Cerebellar cortex (tissue), 1 donor: Measurements from ENCODE around the gene ALLC.
"Not testable (repeated sequence)": the region's sequence is repeated elsewhere in the genome, so short reads cannot be mapped to it uniquely, and the experiment has no call there.

Source experiments
- DNase-seq: peaks from one replicate; pipeline ENCODE4 v3.0.0-alpha.2; 2015; ENCODE audit warnings: low spot score

ALLC gene

DNA sequence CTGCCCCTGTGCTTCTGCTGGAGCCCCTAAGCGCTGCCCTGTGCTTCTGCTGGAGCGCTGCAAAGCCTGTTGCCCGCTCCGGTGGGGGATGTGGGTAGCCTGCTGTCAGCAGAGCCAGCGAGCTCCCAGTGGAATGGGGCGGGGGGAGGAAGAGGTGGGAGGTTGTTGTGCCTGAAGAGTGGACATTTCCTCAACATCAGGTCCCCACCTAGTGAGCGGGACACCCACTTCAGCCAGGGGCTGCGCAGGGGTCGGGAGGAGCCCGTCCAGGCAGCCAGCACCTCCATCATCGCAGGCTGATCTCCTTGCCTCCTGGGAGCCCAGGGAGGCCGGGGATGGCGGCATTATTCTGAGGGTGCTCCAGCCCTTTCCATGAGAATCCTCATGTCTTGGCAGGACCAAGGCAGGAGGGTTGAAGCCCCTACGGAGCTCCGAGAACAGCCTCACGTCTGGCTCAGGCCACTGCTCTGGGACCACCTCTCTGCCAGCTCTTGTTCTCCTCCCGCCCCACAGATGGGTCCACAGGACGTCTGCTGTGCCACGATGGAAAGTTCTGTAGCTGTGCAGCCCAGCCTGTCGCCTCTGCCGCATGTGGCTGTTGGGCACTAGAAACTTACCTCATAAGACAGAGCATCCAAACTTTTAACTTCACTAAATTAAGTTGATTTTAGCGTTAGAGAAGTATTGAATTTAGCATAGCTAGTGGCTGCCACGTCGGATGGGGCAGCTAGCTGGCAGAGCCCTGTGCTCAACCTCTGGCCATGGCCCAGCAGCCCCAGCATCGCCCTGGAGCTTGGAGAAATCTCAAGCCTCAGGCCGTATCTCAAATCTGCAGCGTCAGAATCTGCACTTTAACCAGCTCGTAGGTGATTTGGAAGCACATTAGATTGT, 1.9 kb upstream of the ALLC start:
- DNase-seq: no peak

DNA sequence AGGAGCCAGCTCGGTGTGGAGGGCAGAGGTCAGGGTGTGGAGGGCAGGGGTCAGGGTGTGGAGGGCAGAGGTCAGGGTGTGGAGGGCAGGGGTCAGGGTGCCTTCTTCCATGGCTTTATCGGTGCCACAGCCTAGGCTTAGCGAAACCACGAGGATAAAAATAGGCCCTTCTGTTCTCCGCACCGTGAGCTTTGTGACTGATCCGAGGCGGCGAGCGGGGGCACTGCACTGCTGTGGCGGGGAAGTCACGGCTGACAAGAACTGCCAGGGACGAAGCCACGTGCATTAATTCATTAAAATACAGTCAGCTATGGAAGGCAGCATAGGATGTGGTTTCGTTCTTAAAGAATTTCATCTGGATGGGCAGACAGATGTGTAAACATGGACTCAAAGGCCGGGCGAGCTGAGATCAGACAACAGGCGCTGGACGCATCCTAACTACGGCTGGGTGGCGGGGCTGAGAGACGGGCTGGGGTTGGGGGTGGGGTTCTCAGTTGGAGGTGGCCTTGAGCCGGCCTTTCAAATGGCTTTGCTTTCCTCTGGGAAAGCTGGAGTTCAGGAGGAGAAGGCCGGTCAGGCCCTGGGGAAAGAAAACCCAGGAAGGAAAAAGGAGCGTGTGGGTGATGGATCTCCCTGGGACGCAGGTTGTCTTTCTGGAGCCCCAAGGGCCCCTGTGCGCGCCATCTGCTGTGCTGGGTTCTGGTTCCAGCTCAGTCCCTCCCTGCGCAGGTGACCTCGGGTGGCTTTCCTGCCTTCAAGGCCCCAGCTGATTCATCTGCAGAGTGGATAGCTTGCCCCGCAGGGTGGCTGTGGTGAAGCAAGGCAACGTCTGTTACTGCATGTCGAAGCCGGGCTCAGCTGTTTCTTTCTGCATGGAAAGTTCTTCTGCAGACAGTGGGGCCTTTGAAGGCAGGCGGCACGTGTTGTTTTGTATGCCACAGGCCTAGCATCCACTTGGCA, 958 bp upstream of the ALLC start:
- DNase-seq: peak; percentile 15

DNA sequence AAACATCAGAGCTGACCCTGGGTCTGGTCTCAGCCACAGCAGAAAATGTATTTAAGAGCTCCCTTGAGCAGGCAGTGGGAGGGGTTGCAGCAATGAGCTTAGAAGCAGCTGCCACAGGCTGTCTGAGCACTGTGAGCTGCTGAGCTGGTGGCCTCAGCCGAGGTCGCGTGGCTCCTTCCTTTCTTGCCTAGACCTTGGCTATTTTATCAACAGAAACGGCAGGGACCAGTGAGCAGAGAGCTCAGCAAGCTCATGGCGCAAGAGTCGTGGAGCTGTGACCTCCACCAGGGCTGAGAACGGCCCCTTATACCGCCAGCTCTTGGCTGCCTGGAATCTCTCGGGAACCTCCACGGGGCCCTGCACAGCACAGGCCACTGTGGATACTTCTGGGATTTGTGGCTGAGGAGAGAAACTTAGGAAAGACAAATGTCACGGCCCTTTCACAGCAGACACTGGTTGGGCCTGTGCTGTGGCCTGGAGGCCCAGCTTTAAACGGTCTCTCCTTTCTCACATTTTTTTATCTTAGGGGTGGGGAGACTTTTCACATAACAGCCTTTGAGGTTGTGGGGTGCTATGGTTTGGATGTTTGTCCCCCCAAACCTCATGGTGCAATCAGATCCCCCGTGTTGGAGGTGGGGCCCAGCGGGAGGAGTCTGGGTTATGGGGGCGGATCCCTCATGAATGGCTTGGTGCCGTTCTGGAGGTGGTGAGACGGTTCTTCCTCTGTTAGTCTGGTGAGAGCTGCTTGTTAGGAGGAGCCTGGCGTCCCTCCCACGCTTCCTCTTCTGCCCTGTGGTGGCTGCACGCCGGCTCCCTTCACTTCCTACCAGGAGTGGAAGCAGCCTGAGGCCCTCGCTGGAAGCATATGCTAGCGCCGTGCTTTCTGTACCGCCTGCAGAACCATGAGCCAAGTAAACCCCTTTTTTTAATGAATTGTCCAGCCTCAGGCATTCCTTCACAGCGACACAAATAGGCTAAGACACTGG, 1.7 kb downstream of the ALLC start:
- peak; percentile 22 for DNase-seq

GRCh38 chr2:3660640-3661039, 2.6 kb downstream of the ALLC start:
- not testable (repeated sequence) for DNase-seq

GRCh38 chr2:3661149-3661660, 3.2 kb downstream of the ALLC start:
- DNase-seq: no peak

GRCh38 chr2:3662239-3662638, 4.2 kb downstream of the ALLC start:
- DNase-seq: no peak

DNA sequence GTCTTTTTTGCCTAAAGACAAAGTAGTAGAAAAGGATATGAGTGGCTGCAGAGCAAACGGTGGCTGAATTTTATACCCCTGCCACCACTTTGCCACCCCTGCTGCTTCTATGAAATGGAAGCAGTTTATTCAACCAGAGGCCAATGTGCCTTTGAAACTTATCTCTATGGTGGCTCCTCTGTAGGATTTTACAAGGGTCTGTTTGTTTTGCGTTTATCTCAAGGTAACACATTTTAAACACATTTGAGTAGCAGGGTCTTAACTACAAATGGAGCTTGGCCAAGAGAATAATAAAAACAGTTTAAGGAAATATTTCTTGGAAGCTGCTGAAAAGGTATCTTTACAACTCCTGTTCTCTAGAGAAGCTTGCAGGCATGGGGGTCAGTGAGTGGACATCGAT, 6.1 kb downstream of the ALLC start:
- no peak for DNase-seq

DNA sequence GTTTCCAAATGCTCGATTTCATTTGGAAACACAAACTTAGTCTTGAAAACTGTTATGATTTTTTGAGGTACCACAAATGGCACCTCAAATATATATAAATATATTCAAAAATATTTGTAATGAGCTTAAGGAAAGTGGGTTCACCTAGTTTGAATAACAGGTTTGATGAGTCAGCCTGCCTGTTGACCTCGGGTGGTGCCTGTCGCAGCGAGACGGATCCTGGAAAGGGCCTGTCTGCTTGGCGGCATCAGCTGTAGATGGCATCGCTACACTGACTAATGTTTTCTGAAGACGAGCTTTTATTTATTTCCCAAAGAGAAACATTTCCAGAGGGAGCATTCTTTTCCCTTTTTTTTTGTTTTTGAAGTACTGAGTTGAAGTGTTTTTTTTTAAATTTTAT, 6.9 kb downstream of the ALLC start:
- no peak for DNase-seq

DNA sequence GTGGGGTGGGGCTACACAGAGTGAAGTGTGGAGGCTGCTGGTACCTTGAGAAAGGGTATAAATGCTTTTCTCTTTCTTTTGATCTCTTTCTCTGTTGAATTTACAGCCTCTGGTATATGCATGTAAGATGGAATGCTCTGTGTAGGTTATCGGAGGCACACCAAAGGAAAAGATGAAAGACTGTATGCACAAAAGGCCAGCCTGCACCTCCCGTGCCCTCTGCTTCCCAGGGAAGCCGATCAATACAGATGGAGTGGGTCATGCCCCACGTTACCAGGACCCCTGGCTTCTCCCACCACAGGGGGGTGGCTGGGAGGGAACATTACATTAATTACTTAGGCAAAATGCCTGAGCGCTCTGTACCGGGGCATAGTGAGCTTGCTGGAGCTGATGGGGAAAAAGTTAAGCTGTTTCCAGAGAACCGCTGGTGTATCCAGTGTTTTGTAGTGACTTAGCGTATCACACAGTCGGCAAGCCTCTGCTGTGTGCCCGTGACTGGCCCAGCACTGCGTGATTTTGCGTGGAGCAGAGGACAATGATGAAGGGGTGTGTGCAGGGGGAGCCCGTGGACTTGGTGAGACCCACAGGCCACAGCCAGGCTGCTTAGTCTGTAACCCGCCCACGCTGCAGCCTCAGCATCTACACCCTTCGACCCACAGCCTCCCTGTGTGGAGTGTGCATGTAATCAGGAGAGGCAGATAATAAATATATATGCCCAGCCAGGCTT, 8.0 kb downstream of the ALLC start:
- no peak for DNase-seq

GRCh38 chr2:3666613-3666975, 8.6 kb downstream of the ALLC start:
- no peak for DNase-seq

DNA sequence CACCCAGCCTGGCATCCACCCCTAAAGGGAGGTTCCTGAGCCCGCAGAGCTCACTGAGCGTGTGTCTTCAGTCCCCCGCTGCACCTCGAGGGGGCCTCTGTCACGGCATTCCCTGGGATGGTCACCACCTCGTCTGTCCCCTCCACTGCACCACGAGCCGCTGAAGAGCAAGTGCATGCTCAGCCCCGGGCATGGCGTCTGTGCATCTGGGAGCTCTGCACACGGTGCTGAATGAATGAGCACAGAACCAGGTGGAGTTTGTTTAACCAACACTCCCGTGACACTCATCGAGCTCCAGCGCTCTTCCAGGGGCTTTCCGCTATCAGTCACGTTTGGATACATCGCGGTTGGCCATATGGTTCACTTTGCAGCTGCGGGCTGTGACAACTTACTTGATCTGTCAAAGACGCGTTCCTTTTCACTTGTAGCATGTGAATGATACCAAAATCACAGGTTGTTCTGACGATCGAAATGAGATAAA, 9.2 kb downstream of the ALLC start:
- DNase-seq: no peak

GRCh38 chr2:3669656-3670055, 11.7 kb downstream of the ALLC start:
- DNase-seq: no peak

DNA sequence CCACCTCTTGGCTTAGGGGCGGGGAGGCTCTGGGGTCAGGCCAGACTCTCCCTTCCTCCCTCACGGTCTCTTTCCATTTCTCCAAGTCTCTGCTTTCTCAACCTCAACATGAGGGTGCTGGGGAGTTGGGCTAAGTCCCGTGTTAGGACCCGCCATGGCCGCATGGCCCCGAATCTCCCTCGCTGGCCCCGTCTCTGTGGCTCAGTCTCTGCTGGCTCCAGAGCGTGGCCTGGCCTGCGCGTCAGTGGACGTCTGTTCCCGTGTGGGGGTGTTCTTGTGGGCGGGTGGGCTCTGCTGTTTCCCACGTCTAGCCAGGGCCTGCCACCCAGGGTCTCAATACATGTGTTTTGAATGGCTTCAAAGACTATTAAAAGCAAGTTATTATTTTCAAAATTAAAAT, 12.4 kb downstream of the ALLC start:
- DNase-seq: no peak

DNA sequence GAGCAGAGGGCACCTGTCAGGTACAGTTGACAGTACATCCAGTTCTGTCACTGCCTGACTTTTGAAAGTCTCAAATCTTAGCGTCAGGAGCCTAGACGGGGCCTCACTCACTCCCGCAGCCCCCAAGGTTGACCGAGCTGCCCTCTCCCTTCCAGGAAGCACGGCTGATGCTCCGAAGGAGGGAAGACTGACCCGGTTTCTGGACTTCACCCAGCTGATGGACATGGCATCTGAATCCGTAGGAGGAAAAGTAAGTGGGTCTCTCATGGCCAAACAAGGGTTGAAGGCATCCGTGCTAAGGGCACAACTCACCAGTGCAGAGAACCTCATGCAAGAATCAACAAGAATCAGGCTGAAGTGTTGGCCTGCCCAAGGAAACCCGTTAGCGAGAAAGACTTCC, 12.9 kb downstream of the ALLC start:
- DNase-seq: no peak

DNA sequence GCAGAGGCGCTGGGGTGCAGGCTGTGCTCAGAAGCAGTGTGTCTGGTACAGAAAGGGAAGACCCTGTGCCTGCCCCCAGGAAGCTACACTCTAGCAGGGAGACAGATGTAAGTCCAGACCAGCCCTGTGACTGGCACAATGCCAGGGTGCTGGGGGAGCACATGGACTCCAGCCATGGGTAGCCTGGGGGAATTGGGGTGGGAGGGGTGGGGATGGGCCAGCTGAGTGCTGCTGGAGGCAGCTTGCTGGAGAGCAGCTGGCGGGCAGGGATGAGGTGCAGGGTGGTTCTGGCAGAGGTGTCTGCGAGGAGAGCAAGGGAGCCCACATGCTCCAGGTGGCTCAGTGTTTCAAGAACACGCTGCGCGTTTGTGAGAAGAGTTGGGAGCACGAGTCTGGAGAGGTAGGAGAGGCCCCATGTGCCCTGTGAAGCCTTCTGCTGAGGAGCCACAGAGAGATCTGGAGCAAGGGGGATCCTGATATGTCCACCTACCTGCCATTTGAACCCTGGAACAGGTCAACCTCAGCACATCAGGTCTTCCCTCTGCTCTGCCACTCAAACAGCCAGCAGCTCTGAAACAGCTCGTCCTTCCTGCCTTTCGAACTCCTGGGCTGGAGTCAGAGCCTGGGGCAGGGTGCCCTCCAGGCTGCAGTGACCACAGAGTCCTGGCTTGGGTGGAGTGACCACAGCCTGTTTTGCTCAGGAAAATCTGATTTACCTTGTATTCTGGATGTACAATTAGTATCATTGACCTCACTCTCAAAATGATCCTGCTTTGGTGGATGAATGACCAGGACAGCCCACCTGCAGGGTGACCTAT, 15.1 kb downstream of the ALLC start:
- no peak for DNase-seq

DNA sequence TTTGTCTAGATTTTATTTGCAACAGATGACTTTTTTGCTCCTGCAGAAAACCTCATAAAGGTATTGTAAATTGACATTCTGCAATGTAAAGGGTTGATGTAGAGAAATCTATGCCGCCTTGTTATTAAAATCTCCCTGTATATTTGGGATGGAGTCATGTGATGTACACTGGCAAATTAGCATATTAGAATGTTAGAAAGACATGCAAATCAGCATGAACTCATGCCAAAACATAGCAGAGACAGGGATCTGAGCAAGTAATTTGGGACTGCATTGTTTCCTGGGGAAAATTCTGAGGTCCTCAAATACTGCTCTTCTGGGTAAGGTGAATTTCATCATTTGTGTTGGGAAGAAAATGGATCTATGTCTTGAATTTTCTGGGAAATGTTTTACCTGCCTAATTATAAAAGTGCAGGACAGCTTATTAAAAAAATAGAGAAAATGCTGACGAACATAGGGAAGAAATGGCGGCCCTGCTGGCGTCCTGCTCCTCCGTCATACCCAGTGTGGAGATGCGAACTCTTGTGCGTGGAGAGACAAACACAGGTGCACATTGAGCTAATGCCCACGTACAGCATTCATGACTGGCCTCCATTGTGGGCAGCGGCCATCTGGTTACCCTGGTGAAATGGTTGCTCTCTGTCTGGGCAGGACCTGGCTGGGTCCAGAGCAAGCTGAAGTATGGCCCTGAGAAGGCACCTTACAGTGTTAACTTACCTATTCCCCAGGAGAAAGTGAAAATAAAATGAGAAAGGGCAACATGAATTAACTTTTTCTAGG, 16.3 kb downstream of the ALLC start:
- DNase-seq: no peak

DNA sequence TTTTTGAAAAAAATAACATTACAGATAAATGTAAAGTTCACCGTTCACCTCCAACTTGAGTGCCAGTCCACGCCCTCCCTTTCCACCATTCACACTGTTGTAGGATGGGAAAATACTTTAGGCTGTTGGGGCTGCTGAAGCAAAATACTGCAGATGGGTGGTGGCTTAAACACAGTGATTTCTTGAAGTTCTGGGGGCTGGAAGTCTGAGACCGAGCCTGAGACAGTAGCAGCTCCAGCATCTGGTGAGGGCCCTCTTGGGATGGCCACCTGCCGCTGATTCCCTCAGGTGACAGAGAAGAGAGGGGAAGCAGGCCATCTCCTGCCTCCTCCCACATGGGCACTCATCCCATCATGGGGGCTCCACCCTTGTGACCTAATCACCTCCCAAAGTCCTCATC, 17.7 kb downstream of the ALLC start:
- no peak for DNase-seq

DNA sequence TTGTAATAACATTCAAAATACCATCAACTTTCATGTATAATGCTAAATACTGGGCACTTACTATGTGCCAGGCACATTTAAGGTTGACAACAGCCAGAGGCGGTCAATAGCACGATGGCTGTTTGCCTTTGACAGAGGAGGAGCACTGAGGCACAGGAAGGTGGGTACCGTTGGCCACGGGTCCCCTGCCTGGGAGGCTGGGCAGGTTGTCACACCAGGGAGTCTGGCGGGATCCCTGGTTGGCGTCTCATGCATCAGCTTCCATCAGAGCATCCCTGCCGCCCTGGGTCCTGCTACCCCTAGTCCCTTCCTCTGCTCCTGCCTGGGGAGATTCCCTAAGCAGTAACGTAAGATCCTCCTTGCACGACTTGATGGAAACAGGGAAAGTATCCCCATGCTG, 19.4 kb downstream of the ALLC start:
- DNase-seq: no peak

- DNase-seq: no peak
Measured at GRCh38 chr2:3678212-3678611, 20.2 kb downstream of the ALLC start.
